ENCODE results near the gene NGRN. TPM values are rescaled to one million over a fixed set of nuclear protein-coding genes. Genes with fewer than 3 reads are reported as not detected.
"Not testable (repeated sequence)": the region's sequence is repeated elsewhere in the genome, so short reads cannot be mapped to it uniquely, and the experiment has no call there.

NGRN gene
- total RNA-seq, 1 experiment from 2014 or later, result 57.4 TPM

DNA sequence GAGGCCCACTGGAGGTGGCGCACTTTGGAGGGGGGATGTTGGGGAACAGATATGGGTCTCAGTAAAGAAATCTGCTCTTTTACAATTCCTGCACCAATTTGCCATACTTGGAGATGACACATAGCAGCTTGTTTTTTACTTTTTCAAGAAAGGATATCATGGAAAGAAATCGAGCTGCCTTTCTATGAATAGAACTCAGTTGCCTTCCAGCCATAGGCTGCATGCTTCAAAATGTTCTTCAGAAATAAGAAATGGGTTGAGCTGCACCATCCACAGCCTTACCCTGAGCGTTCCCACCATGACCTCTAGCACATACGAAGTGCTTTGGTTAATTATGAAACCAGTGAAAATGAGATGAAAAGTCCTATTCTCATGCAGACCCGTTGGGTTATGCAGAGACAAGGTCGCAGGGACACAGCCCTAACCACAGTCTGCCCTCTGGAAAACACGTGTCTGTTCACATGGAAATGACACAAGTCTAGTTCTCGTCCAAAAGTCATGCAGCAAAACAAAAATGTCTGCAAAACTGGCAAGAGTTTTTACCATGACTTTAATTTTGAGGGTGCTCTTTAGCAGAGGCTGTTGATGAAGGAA, 36.3 kb downstream of the NGRN start:
- Histone ChIP-seq H3F3A (ENCODE audit: insufficient read depth, low read depth) (no peaks in the 10 kb centered on the region), H3K27me3 (ENCODE audit: insufficient read depth, low read depth) (no peaks in the 10 kb centered on the region), H4K20me1 (ENCODE audit: insufficient read depth) (no peaks in the 10 kb centered on the region), H3K36me3 (ENCODE audit: low read depth) (no peaks in the 10 kb centered on the region), H3K4me3 (no peak overlapping the region), H2AFZ (no peak overlapping the region), H3K27ac (no peak overlapping the region), H3K79me2 (ENCODE audit: low read depth) (no peaks in the 10 kb centered on the region), H3K9me3 (ENCODE audit: insufficient read depth, low read depth) (no peaks in the 10 kb centered on the region), H3K9me2 (ENCODE audit: insufficient read depth) (no peaks in the 10 kb centered on the region), H3K4me1 (replicated peaks; ENCODE audit: insufficient read depth) (no peaks in the 10 kb centered on the region), H3K4me2 (no peak overlapping the region)
- ChIA-PET CTCF (no interaction called here), POLR2A (ENCODE audit: unreplicated experiment) (interaction anchor here (0.7 kb wide), 1 partner anchor 346 kb away, joined by 7 read pairs; no protein-coding TSS in a partner anchor)
- intact Hi-C loops (cut with micrococcal nuclease; ENCODE audit: unreplicated experiment), result no loop called here
- BruUV-seq (replicated peaks), result no TSS peak
- DNase-seq, result no peak
- TF ChIP-seq, protein P1, sequence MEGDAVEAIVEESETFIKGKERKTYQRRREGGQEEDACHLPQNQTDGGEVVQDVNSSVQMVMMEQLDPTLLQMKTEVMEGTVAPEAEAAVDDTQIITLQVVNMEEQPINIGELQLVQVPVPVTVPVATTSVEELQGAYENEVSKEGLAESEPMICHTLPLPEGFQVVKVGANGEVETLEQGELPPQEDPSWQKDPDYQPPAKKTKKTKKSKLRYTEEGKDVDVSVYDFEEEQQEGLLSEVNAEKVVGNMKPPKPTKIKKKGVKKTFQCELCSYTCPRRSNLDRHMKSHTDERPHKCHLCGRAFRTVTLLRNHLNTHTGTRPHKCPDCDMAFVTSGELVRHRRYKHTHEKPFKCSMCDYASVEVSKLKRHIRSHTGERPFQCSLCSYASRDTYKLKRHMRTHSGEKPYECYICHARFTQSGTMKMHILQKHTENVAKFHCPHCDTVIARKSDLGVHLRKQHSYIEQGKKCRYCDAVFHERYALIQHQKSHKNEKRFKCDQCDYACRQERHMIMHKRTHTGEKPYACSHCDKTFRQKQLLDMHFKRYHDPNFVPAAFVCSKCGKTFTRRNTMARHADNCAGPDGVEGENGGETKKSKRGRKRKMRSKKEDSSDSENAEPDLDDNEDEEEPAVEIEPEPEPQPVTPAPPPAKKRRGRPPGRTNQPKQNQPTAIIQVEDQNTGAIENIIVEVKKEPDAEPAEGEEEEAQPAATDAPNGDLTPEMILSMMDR (conservative IDR thresholded peaks at IDR 0.05), result no peak

- H3K4me2 ChIP-seq; H2AFZ ChIP-seq; DNase-seq; H3K9me2 ChIP-seq (ENCODE audit: insufficient read depth); POLR2A ChIA-PET (ENCODE audit: unreplicated experiment); H3F3A ChIP-seq (ENCODE audit: insufficient read depth, low read depth); H3K36me3 ChIP-seq (ENCODE audit: low read depth); H3K27ac ChIP-seq; intact Hi-C loops (cut with micrococcal nuclease; ENCODE audit: unreplicated experiment); H3K4me1 ChIP-seq (replicated peaks; ENCODE audit: insufficient read depth); H3K4me3 ChIP-seq; BruUV-seq (replicated peaks); H4K20me1 ChIP-seq (ENCODE audit: insufficient read depth); CTCF ChIA-PET; H3K79me2 ChIP-seq (ENCODE audit: low read depth); H3K9me3 ChIP-seq (ENCODE audit: insufficient read depth, low read depth); H3K27me3 ChIP-seq (ENCODE audit: insufficient read depth, low read depth): not testable (repeated sequence)
Observed at GRCh38 chr15:90305355-90305754, 39.9 kb downstream of the NGRN start.

- DNase-seq, result no peak
- TF ChIP-seq, protein P1 (conservative IDR thresholded peaks at IDR 0.05), result no peak
- no peak for TF ChIP-seq EZH2 (IDR thresholded peaks at IDR 0.05; ENCODE audit: low read depth)
- Histone ChIP-seq H3K4me1 (replicated peaks; ENCODE audit: insufficient read depth) (peaks cover 7% of the 10 kb centered on the region), H3K79me2 (ENCODE audit: low read depth) (no peaks in the 10 kb centered on the region), H3F3A (ENCODE audit: insufficient read depth, low read depth) (no peaks in the 10 kb centered on the region), H3K9me2 (ENCODE audit: insufficient read depth) (no peaks in the 10 kb centered on the region), H3K27ac (no peak overlapping the region), H2AFZ (no peak overlapping the region), H4K20me1 (ENCODE audit: insufficient read depth) (no peaks in the 10 kb centered on the region), H3K9me3 (ENCODE audit: insufficient read depth, low read depth) (no peaks in the 10 kb centered on the region), H3K4me2 (no peak overlapping the region), H3K36me3 (ENCODE audit: low read depth) (no peaks in the 10 kb centered on the region), H3K27me3 (ENCODE audit: insufficient read depth, low read depth) (no peaks in the 10 kb centered on the region), H3K4me3 (no peak overlapping the region)
- BruUV-seq (replicated peaks), result no TSS peak
- POLR2A ChIA-PET (ENCODE audit: unreplicated experiment), result no interaction called here
- intact Hi-C loops (cut with micrococcal nuclease; ENCODE audit: unreplicated experiment), result no loop called here
- CTCF ChIA-PET, result no interaction called here
Observed at GRCh38 chr15:90305932-90306331, 40.5 kb downstream of the NGRN start.

DNA sequence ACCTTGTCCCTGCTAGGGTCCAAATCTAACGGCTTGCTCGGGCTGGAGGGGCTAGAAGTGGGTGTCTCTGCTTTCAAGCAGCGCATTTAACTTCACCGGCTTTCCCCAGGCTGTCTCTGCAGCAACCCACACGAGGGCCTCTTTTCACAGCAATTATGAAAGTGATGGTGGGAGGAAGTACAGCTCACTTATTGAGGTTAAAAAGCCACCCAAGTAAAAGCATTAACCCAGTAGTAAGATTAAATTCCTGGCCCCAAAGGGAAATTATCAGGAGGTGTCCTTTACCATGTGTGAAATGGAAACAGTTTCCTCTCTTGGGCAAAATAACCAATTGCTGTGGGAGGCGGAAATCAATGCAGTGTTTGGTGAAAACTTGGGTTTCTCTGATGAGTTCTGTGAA, 41.1 kb downstream of the NGRN start:
- Histone ChIP-seq H3K4me3 (no peak overlapping the region), H4K20me1 (ENCODE audit: insufficient read depth) (no peaks in the 10 kb centered on the region), H3K4me2 (no peak overlapping the region), H3K9me3 (ENCODE audit: insufficient read depth, low read depth) (no peaks in the 10 kb centered on the region), H2AFZ (no peak overlapping the region), H3K36me3 (ENCODE audit: low read depth) (no peaks in the 10 kb centered on the region), H3K9me2 (ENCODE audit: insufficient read depth) (no peaks in the 10 kb centered on the region), H3K27ac (no peak overlapping the region), H3F3A (ENCODE audit: insufficient read depth, low read depth) (no peaks in the 10 kb centered on the region), H3K4me1 (replicated peaks; ENCODE audit: insufficient read depth) (peaks cover 7% of the 10 kb centered on the region), H3K27me3 (ENCODE audit: insufficient read depth, low read depth) (no peaks in the 10 kb centered on the region), H3K79me2 (ENCODE audit: low read depth) (no peaks in the 10 kb centered on the region)
- CTCF ChIA-PET, result no interaction called here
- BruUV-seq (replicated peaks), result no TSS peak
- intact Hi-C loops (cut with micrococcal nuclease; ENCODE audit: unreplicated experiment), result no loop called here
- no peak for TF ChIP-seq EZH2 (IDR thresholded peaks at IDR 0.05; ENCODE audit: low read depth)
- TF ChIP-seq, protein P1 (conservative IDR thresholded peaks at IDR 0.05), result no peak
- no peak for DNase-seq
- POLR2A ChIA-PET (ENCODE audit: unreplicated experiment), result no interaction called here
